Measurements from ENCODE around the gene AP1G1.
A peak's percentile ranks its signal among the peaks of the same experiment; 100 is the strongest.
"Not testable (repeated sequence)": the region's sequence is repeated elsewhere in the genome, so short reads cannot be mapped to it uniquely, and the experiment has no call there.

AP1G1 gene

DNA sequence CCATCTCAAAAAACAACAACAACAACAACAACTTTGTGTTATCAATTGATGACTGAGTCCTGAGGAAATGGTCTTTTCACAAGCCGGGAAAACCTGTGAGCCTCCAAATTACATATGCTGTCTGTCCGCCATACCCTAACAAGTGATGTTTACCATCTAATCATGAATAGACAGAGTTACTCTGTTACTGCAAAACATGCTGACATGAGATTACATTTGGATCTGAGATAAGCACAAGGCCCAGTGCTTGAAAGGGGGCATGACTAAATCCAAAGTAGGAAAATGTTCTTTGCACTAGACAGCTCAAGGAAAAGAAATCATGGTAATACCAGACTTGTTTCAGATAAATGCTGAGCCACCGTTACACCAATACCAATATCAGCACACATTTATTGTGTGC is 28.5 kb upstream of the AP1G1 start:
- TF ChIP-seq, protein P1, sequence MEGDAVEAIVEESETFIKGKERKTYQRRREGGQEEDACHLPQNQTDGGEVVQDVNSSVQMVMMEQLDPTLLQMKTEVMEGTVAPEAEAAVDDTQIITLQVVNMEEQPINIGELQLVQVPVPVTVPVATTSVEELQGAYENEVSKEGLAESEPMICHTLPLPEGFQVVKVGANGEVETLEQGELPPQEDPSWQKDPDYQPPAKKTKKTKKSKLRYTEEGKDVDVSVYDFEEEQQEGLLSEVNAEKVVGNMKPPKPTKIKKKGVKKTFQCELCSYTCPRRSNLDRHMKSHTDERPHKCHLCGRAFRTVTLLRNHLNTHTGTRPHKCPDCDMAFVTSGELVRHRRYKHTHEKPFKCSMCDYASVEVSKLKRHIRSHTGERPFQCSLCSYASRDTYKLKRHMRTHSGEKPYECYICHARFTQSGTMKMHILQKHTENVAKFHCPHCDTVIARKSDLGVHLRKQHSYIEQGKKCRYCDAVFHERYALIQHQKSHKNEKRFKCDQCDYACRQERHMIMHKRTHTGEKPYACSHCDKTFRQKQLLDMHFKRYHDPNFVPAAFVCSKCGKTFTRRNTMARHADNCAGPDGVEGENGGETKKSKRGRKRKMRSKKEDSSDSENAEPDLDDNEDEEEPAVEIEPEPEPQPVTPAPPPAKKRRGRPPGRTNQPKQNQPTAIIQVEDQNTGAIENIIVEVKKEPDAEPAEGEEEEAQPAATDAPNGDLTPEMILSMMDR (IDR thresholded peaks at IDR 0.05) = no peak
- no peak for TF ChIP-seq ZFX (IDR thresholded peaks at IDR 0.05; ENCODE audit: borderline replicate concordance)
- no peak overlapping the region for H3K27ac ChIP-seq

- no peak for TF ChIP-seq ZFX (IDR thresholded peaks at IDR 0.05; ENCODE audit: borderline replicate concordance)
- TF ChIP-seq, protein P1 (IDR thresholded peaks at IDR 0.05) = no peak
Measured at GRCh38 chr16:71834291-71834690, 25.7 kb upstream of the AP1G1 start.

DNA sequence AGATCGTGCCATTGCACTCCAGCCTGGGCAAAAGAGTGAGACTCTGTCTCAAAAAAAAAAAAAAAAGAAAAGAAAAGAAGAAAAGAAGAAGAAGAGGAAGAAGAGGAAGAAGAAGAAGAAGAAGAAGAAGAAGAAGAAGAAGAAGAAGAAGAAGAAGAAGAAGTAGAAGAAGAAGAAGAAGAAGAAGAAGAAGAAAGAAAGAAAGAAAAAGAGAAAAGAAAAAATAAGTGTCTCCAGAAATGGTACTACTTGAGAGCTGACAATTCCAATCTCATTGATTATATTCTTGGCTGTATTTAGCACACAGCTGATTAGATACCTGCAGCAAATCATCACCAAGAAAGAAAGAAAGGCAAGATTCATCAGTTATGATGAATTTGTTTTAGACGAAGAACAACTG is 23.5 kb upstream of the AP1G1 start:
- not testable (repeated sequence) for H3K27ac ChIP-seq

More at GRCh38 chr16:71834291-71834690, 25.7 kb upstream of the AP1G1 start:
- H3K27ac ChIP-seq = no peak overlapping the region

GRCh38 chr16:71831698-71832097 is 23.1 kb upstream of the AP1G1 start:
- not testable (repeated sequence) for H3K27ac ChIP-seq

DNA sequence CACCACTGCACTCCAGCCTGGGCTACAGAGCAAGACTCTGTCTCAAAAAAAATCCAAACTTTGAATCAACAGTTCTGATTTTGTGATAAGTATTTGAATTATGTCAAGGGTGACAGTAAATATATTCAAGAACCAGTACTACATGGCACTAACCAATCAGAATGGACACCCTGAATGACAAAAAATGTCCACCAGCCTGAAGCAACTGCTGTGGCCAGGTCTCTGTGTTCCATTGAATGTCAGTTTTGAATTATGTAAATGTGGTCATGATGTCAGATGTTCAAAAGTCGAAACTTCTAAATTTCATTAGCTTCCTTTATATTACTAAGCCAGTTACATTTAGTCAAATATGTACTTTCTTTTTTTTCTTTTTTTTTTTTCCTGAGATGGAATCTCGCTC is 21.7 kb upstream of the AP1G1 start:
- H3K27ac ChIP-seq = no peak overlapping the region
- no peak for TF ChIP-seq ZFX (IDR thresholded peaks at IDR 0.05; ENCODE audit: borderline replicate concordance)
- TF ChIP-seq, protein P1 (IDR thresholded peaks at IDR 0.05) = no peak

DNA sequence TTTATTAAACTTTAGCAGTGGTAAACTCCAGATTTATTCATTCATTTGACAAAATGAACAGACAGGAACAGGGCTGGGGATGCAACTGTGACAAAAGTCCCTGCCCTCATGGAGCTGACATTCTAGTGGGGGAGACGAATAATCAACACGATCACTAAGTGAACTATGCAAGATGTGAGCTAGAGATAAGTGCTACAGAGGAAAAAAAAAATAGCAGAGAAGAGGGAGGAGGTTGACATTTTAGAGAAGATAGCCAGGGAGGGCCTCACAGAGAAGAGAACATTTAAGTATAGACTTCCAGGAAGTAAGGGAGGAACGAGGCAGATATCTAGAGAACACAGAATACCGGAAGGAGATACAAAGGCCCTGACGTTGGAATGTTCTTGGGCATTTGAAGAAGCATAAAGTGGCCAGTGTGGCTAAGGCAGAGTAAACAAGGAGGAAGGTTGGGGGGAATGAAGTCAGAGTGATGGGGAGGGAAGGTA is 17.9 kb upstream of the AP1G1 start:
- no peak overlapping the region for H3K27ac ChIP-seq
- TF ChIP-seq, protein P1 (IDR thresholded peaks at IDR 0.05) = no peak
- no peak for TF ChIP-seq ZFX (IDR thresholded peaks at IDR 0.05; ENCODE audit: borderline replicate concordance)

GRCh38 chr16:71817155-71817500 is 8.5 kb upstream of the AP1G1 start:
- not testable (repeated sequence) for H3K27ac ChIP-seq

DNA sequence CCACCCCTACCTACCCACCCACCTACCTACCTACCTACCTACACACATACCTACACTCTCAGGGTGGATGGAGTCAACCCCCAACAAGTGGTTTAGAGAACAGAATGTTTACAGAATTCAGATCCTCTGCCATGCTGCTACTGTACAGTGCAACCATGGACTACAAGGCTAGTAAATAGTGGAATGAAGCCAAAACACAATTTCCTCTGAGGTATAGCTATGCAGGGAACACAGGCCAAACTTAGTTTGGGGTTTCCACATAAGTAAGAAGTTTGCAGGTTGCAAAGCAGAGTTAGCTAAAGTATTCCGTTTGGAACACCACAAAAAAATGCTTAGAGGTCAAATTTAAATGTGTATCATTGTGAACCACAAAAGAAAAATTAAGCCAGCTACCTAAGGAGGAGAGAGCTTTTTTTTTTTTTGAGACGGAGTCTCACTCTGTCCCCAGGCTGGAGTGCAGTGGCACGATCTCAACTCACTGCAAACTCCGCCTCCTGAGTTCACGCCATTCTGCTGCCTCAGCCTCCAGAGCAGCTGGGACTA is 2.7 kb upstream of the AP1G1 start:
- TF ChIP-seq, protein P1 (IDR thresholded peaks at IDR 0.05) = no peak
- TF ChIP-seq ZFX (IDR thresholded peaks at IDR 0.05; ENCODE audit: borderline replicate concordance) = no peak
- no peak overlapping the region for H3K27ac ChIP-seq

- peak overlapping the region; percentile 92 for H3K27ac ChIP-seq
Measured at GRCh38 chr16:71810155-71810530, 1.5 kb upstream of the AP1G1 start.
